ENCODE data around the gene NDFIP2.
A peak's percentile ranks its signal among the peaks of the same experiment; 100 is the strongest.

DNA sequence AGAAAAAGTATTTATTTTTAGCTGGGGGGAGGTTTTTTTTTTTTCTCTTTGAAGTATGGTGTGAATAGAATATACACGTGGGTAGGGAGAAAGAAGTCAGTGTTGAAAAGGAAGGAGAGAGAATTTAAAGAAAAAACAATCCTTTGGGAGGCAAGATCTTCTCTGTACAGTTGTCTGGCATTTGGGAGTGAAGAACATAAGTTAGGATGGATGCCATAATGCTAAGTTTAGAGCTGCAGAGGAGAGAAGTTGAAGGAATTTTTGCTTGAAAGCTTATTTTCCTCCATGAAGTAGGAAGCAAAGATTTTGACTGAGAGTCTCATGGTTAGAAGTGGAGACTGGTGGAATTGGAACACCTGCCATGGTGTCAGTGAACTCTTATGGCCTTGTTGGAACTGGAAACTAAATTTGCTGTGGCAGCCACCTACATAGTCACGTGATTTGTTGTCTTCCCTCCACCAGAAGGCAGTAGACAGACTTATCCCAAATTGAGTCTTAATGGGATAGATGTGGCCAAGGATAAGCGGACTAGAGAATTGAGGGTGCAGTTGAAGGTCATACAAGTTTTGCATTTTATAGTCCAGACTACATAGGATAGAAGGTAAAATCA, 22.0 kb downstream of the NDFIP2 start:
- TF ChIP-seq, protein P1, sequence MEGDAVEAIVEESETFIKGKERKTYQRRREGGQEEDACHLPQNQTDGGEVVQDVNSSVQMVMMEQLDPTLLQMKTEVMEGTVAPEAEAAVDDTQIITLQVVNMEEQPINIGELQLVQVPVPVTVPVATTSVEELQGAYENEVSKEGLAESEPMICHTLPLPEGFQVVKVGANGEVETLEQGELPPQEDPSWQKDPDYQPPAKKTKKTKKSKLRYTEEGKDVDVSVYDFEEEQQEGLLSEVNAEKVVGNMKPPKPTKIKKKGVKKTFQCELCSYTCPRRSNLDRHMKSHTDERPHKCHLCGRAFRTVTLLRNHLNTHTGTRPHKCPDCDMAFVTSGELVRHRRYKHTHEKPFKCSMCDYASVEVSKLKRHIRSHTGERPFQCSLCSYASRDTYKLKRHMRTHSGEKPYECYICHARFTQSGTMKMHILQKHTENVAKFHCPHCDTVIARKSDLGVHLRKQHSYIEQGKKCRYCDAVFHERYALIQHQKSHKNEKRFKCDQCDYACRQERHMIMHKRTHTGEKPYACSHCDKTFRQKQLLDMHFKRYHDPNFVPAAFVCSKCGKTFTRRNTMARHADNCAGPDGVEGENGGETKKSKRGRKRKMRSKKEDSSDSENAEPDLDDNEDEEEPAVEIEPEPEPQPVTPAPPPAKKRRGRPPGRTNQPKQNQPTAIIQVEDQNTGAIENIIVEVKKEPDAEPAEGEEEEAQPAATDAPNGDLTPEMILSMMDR (IDR thresholded peaks at IDR 0.05; ENCODE audit: borderline replicate concordance, extremely low read depth, low read length, poor library complexity, severe bottlenecking) = peak; percentile 18
- no peak for TF ChIP-seq EZH2 (IDR thresholded peaks at IDR 0.05; ENCODE audit: borderline replicate concordance, low read depth, low read length, severe bottlenecking)
